Transverse colon (tissue), 4 donors: ENCODE data around the gene ZSCAN1. TPM values are rescaled to one million over a fixed set of nuclear protein-coding genes. Genes with fewer than 3 reads are reported as not detected.

ENCODE experiments used
- DNase-seq: peaks from one replicate; pipeline ENCODE4 v3.0.0-alpha.2; 2019
- H3K27ac ChIP-seq, 4 donors: fragments of 200-600 bp; sonication (generic); 2 replicates each; pipeline ENCODE4 v1.5.1; 2016 to 2018; ENCODE audit warnings: inconsistent platforms in 4 of 4
- H3K27me3 ChIP-seq: fragments of 200-600 bp; sonication (generic); 2 replicates; pipeline ENCODE4 v1.5.1; 2017; ENCODE audit warnings: inconsistent platforms
- H3K36me3 ChIP-seq, 4 donors: fragments of 200-600 bp; sonication (generic); 2 replicates each; pipeline ENCODE4 v1.5.1; 2017 to 2019; ENCODE audit warnings: inconsistent platforms in 4 of 4
- H3K4me1 ChIP-seq, 4 donors: fragments of 200-600 bp; sonication (generic); 2 replicates each; pipeline ENCODE4 v1.5.1; 2017 to 2020; ENCODE audit warnings: inconsistent platforms in 4 of 4
- H3K4me3 ChIP-seq, 4 donors: fragments of 200-600 bp; sonication (generic); 1 replicate in 1 of 4; 2 replicates in 3 of 4; pipeline versions ENCODE4 v1.5.1 to v1.6.1; 2017 to 2019; ENCODE audit warnings: inconsistent platforms in 4 of 4
- H3K9me3 ChIP-seq, 2 donors: fragments of 200-600 bp; sonication (generic); 2 replicates each; pipeline ENCODE4 v1.5.1; 2017 to 2019; ENCODE audit warnings: inconsistent platforms in 2 of 2
- CTCF ChIP-seq, 5 experiments: fragments of 200-600 bp in 3 of 5; fragments of 450-650 bp in 2 of 5; sonication (generic) in 3 of 5; IDR thresholded peaks; 1 replicate in 2 of 5; 2 replicates in 3 of 5; pipeline ENCODE4 v1.5.1; 2016 to 2017; ENCODE audit warnings: antibody characterized with exemption in 5 of 5, inconsistent platforms in 3 of 5, mild to moderate bottlenecking in 2 of 5, moderate library complexity in 1 of 5
- EP300 ChIP-seq: sonication (generic); formaldehyde crosslinking; IDR thresholded peaks from one replicate; pipeline ENCODE4 v1.6.1; 2017; ENCODE audit warnings: antibody characterized with exemption, low read depth
- POLR2A ChIP-seq: fragments of 450-650 bp; IDR thresholded peaks from one replicate; pipeline ENCODE4 v1.6.1; 2016; ENCODE audit warnings: antibody characterized with exemption, mild to moderate bottlenecking, moderate library complexity
- POLR2AphosphoS5 ChIP-seq, 3 donors: sonication (generic); formaldehyde crosslinking; IDR thresholded peaks; one replicate each; pipeline ENCODE4 v1.6.1; 2016; ENCODE audit warnings: antibody characterized with exemption in 3 of 3
- WGBS, 2 donors: methylation state at CpG; one replicate each; pipeline ENCODE4 v1.1.5; 2018; ENCODE audit warnings: low coverage in 1 of 2; 5-methylcytosine and 5-hydroxymethylcytosine counted together
- in situ Hi-C, 4 donors: fragments of 200-750 bp; cut with MboI; loops; one replicate each; pipeline versions ENCODE4 v1.15.0 to v1.15.1; 2017; ENCODE audit warnings: low sequenced_read_pairs in 3 of 4, low pct_ligation_motif_present in 1 of 4, low pct_unique_long_range_greater_than_20kb in 1 of 4
- intact Hi-C: fragments of 100-400 bp; cut with DNase I; formaldehyde crosslinking; loops from one replicate; pipeline ENCODE4 v1.15.1; 2023; ENCODE audit warnings: low total_unique reads
- total RNA-seq, 4 donors: library from RNA; depleted of rRNA; stranded (reverse); fragments of >200 nt; gene quantifications; one replicate each; pipeline ENCODE4 v1.1.0, GENCODE V29; 2016

Gene ZSCAN1
- total RNA-seq, 4 donors from 2014 or later = not detected

- Histone ChIP-seq H3K4me3 (peak overlapping the region in 2 of 4 donors; percentile 93 to 99), H3K36me3 (no peaks in the 10 kb centered on the region), H3K4me1 (peaks cover 0 to 16% (median 7%) of the 10 kb centered on the region in 4 donors), H3K27me3 (no peaks in the 10 kb centered on the region), H3K27ac (peak overlapping the region in 1 of 4 donors; percentile 97), H3K9me3 (peaks cover 0 to 10% of the 10 kb centered on the region in 2 donors)
- TF ChIP-seq CTCF (IDR thresholded peaks at IDR 0.05) = no peak
- TF ChIP-seq EP300 = no peak
- TF ChIP-seq POLR2A = no peak
- TF ChIP-seq POLR2AphosphoS5 (IDR thresholded peaks at IDR 0.05) = no peak
- intact Hi-C loops (no loop called here), in situ Hi-C loops (no loop called here)
- WGBS, 2 donors = 81 to 86% methylated on average over 5 to 13 of the region's 13 CpGs
- DNase-seq = no peak
These were observed 63.1 kb downstream of the ZSCAN1 start for GRCh38 chr19:58096884-58097283.

- H3K36me3 ChIP-seq = no peaks in the 10 kb centered on the region
- peak overlapping the region; percentile 62 to 99 (median 92) for H3K4me3 ChIP-seq
- peak overlapping the region in 3 of 4 donors; percentile 87 to 97 (median 97) for H3K27ac ChIP-seq
- peaks cover 0 to 16% (median 7%) of the 10 kb centered on the region in 4 donors for H3K4me1 ChIP-seq
- in situ Hi-C loops (no loop called here), intact Hi-C loops (no loop called here)
- H3K27me3 ChIP-seq = no peaks in the 10 kb centered on the region
- no peak for DNase-seq
- TF ChIP-seq EP300 = no peak
- TF ChIP-seq POLR2A = no peak
- TF ChIP-seq POLR2AphosphoS5 (IDR thresholded peaks at IDR 0.05) = no peak
- TF ChIP-seq CTCF (IDR thresholded peaks at IDR 0.05) = no peak
- peaks cover under 1 to 12% of the 10 kb centered on the region in 2 donors for H3K9me3 ChIP-seq
- WGBS, 2 donors = 50 to 59% methylated on average over 2 to 8 of the region's 8 CpGs
These were observed 63.5 kb downstream of the ZSCAN1 start for GRCh38 chr19:58097349-58097748.

GRCh38 chr19:58097781-58098681, 64.2 kb downstream of the ZSCAN1 start, which contains the start of gene ZSCAN18:
Gene ZSCAN18, minus strand, starts transcription at chr19:58098231. Its CDS starts 7,964 bp downstream, at chr19:58090267.
- Histone ChIP-seq H3K4me1 (peaks cover 0 to 16% (median 7%) of the 10 kb centered on the region in 4 donors), H3K36me3 (no peaks in the 10 kb centered on the region), H3K27me3 (no peaks in the 10 kb centered on the region), H3K9me3 (peaks cover 5 to 18% of the 10 kb centered on the region in 2 donors), H3K4me3 (peak within 1 kb of the TSS; percentile 62 to 99 (median 92)), H3K27ac (peak within 1 kb of the TSS; percentile 82 to 97 (median 92))
- 4 to 12% methylated on average over 10 to 61 of the region's 67 CpGs for WGBS, 2 donors
- intact Hi-C loops = no loop called here
- DNase-seq = peak; percentile 96
- TF ChIP-seq EP300 (peak; percentile 70), CTCF (IDR thresholded peaks at IDR 0.05) (no peak), POLR2A (peak; percentile 67), POLR2AphosphoS5 (IDR thresholded peaks at IDR 0.05) (peak; percentile 65 to 82 (median 77))
- in situ Hi-C loops = no loop called here

GRCh38 chr19:58098682-58098998, 64.8 kb downstream of the ZSCAN1 start:
- Histone ChIP-seq H3K4me1 (peaks cover 0 to 16% (median 7%) of the 10 kb centered on the region in 4 donors), H3K4me3 (peak overlapping the region; percentile 26 to 99 (median 78)), H3K27me3 (no peaks in the 10 kb centered on the region), H3K27ac (peak overlapping the region; percentile 82 to 97 (median 92)), H3K36me3 (no peaks in the 10 kb centered on the region), H3K9me3 (peaks cover 11 to 18% of the 10 kb centered on the region in 2 donors)
- in situ Hi-C loops (no loop called here), intact Hi-C loops (no loop called here)
- no peak for DNase-seq
- TF ChIP-seq CTCF (IDR thresholded peaks at IDR 0.05) = no peak
- no peak for TF ChIP-seq POLR2A
- TF ChIP-seq POLR2AphosphoS5 (IDR thresholded peaks at IDR 0.05) = no peak
- TF ChIP-seq EP300 = no peak
- WGBS, 2 donors = 14% methylated on average over 2 of the region's 2 CpGs; no CpG with 5 or more reads in 1 of the 2 donors
